Muscle of arm (tissue), 12 donors: Measurements from ENCODE around the gene PAK1. TPM values are rescaled to one million over a fixed set of nuclear protein-coding genes. Genes with fewer than 3 reads are reported as not detected.

Experiments
- polyA plus RNA-seq, 12 donors: library from polyadenylated mRNA; unstranded; fragments of 120-200 nt; gene quantifications; one replicate each; pipeline ENCODE4 v1.2.1, GENCODE V29; 2013; ENCODE audit not compliant: insufficient read length in 12 of 12

The PAK1 gene
- polyA plus RNA-seq, 12 donors, result 65.3 to 136 (median 106) TPM; not detected in 1

Other genes starting within 250 kb of the PAK1 start
- 1 to 10 TPM in 2 of 12 donors, under 1 TPM in 7, not detected in 3; 0.22 to 1.5 (median 0.30) TPM for gene GDPD4, start 172.4 kb downstream of the PAK1 start, polyA plus RNA-seq
- gene AQP11, start 115.9 kb upstream of the PAK1 start, polyA plus RNA-seq, result 1 to 10 TPM in 10 of 12 donors, not detected in 2; 1.0 to 2.5 (median 1.6) TPM
- 100 to 1,000 TPM in 10 of 12 donors, 10 to 100 TPM in 1, not detected in 1; 78.7 to 151 (median 130) TPM for gene CLNS1A, start 163.7 kb upstream of the PAK1 start, polyA plus RNA-seq